ENCODE data around the gene SLC9A3.
"Not testable (repeated sequence)": the region's sequence is repeated elsewhere in the genome, so short reads cannot be mapped to it uniquely, and the experiment has no call there.

The SLC9A3 gene

GRCh38 chr5:524234-524972 lies at the start of gene SLC9A3:
TSS of gene SLC9A3 (minus strand) at chr5:524449.
- DNase-seq, result no peak

- DNase-seq, result no peak
Measured at GRCh38 chr5:573976-574375, 49.7 kb upstream of the SLC9A3 start.

- no peak for DNase-seq
Measured at GRCh38 chr5:573206-573605, 49.0 kb upstream of the SLC9A3 start.

- DNase-seq, result no peak
Measured at GRCh38 chr5:572398-573019, 48.3 kb upstream of the SLC9A3 start.

DNA sequence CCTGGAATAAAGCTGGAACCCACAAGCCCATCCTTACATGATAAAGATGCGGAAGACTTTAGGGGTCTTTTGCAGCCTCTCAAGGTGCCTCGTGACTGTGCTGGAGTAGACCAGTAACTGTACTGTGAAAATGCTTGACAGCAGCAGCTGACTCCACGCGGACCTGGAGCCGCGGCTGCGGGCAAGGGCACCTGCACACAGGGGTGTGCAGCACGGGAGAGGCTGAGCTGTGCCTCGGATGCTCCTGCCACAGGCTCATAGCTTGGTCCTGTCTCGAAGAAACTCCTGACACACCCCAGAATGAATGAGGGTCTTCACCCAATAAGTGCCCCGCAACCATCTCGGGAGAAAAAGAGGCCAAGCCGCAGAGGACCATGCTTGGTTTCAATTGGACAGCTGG lies 47.5 kb upstream of the SLC9A3 start:
- no peak for DNase-seq

- DNase-seq, result no peak
Measured at GRCh38 chr5:570886-571285, 46.6 kb upstream of the SLC9A3 start.

- DNase-seq, result no peak
Measured at GRCh38 chr5:570446-570845, 46.2 kb upstream of the SLC9A3 start.

GRCh38 chr5:569868-570361 lies 45.7 kb upstream of the SLC9A3 start:
- no peak for DNase-seq

- DNase-seq, result no peak
Measured at GRCh38 chr5:569358-569867, 45.2 kb upstream of the SLC9A3 start.

DNA sequence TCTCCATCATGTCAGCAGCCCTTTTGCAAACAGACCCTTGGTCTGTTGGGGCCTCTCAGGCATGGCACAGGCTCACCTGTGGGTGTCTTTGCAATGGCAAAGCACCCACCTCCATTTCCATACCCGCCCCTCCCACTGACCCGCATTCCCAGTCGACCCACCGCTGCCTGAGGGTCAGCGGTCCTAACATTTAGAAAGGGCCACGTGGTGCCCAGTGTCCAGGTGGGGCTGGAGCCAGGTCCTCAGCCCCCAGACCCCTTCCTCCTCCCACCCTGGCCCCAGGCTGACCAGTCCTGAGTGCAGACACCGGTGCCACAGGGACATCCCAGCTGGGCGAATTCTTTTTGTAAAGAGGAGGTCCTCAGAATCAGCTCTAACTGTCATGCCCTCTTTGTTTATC lies 44.6 kb upstream of the SLC9A3 start:
- DNase-seq, result no peak

- no peak for DNase-seq
Measured at GRCh38 chr5:568061-568781, 44.0 kb upstream of the SLC9A3 start.

DNA sequence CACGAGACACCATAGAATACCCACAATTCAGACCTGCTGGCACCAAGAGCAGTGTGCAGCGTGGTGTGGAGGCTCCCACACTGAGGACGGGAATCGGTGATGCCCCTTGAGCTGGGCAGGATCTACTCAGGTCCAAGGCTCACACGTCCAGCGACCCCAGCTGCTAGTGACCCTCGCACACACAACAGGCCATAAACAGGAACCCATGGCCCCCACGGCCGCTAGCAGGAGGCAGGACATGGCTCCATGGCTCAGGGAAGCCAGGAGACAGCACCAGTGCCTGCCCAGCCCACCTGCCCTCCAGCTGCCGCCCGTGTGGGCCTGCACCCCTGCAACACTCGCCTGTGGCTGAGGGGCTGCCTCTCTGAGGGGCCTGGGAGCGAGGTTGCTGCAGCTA lies 43.4 kb upstream of the SLC9A3 start:
- no peak for DNase-seq

GRCh38 chr5:566636-567309 lies 42.5 kb upstream of the SLC9A3 start:
- DNase-seq, result no peak

GRCh38 chr5:565782-566440 lies 41.7 kb upstream of the SLC9A3 start:
- DNase-seq, result no peak

DNA sequence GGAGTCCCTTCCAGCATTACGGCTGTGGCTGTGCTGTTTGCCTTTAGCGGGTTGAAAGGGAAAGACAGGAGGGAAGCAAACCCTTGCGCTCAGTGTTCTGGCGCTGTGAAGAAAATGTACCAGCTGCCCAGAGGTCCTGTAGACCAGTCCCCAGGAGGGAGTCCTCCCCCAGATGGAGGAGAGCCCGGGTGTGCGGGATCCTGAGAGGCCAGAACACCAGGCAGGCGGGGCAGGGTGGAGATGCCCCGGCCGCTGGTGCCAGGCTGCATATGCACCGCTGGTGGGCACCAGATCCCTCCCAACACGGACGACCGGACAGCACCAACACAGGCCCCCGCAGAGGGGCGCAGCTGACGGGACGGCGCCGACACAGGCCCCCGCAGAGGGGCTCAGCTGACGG lies 37.2 kb upstream of the SLC9A3 start:
- DNase-seq, result no peak

- no peak for DNase-seq
Measured at GRCh38 chr5:560792-561166, 36.5 kb upstream of the SLC9A3 start.

DNA sequence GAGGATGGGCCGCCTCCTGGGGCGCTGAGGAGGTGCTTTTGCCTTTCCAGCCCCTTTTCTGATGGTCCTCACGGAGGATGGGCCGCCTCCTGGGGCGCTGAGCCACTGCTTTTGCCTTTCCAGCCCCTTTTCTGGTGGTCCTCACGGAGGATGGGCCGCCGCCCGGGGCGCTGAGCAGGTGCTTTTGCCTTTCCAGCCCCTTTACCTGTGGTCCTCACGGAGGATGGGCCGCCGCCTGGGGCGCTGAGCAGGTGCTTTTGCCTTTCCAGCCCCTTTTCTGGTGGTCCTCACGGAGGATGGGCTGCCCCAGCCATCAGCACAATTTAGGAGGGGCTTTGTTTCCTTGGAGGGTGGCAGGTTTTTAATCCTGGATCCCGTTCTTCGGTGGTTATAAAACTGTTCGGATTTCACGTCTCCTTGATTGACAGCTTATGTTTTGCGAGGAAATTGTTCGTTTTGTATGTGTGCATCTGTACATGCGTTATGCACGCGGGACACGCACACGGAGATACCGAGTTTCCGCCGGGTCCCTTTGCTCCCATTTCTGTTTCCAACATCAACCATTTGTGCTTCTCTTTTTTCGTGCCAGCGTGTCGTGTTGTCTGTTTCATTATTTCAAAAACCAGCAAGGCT lies 34.7 kb upstream of the SLC9A3 start:
- no peak for DNase-seq

DNA sequence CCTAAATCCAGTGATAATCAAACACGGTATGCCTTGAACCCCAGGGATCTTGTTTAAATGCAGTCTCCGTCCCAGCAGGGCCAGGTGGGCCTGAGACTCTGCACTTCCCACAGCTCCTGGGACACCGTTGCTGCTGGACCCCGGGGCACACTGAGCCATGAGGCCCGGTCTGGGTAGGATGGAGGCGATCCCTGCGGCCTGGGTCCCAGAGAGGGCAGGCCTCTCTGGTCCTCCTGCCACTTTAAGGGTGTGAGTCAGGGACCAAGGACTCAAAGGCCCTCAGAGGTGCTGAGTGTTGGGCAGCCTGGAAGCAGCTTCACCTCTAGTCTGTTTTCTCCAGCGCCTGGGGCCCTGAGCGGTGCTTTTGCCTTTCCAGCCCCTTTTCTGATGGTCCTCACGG lies 34.1 kb upstream of the SLC9A3 start:
- no peak for DNase-seq

DNA sequence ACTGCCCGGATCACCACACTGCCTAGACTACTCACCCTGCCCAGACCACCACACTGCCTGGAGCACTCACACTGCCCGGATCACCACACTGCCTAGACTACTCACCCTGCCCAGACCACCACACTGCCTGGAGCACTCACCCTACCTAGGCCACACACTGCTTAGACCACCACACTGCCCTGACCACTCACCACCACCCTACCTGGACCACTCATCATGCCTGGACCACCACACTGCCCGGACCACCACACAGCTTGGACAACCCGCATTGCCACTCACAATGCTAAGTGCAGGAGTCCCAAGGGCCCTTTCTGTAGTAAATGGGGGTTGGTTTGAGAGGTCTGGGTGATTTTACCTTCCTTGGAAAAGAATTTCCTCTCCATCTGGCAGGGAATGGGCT lies 33.7 kb upstream of the SLC9A3 start:
- DNase-seq, result not testable (repeated sequence)

DNA sequence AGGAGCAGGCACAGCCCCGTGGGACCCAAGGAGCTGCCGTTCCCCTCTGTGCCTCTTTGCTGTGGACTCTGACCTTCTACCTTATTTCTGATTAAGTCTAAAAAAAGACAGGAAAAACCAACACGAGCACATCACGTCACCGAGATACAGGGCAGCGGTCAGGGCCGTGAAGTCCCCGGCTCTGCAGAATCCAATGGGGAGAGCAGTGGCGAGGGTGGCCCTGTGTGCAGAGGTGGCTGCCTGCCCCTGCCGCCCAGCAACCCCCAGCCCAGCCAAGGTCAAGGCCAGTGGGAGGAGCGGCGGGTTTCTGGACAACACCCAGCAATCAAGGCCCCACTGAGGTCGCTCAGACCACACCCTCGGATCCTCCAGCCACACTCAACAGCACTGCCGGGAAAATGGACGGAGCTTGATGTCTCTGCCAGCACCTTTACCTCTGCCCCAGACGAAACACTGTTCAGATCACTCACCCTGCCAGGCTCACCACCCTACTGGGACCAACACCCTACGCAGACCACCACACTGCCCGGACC lies 32.7 kb upstream of the SLC9A3 start:
- no peak for DNase-seq

- no peak for DNase-seq
Measured at GRCh38 chr5:555058-555623, 30.9 kb upstream of the SLC9A3 start.

Data from activated CD4-positive, alpha-beta T cell treated with anti-CD3 and anti-CD28 coated beads, Interleukin-2, amount 50 U/mL, for 16 hours (primary cell).